BLaER1 treated with 17β-estradiol and CSF1 and Interleukin-3, amounts not matched to agents 10 nM and 100 nM (cell line): ENCODE results near the gene GPR75.
"Not testable (repeated sequence)": the region's sequence is repeated elsewhere in the genome, so short reads cannot be mapped to it uniquely, and the experiment has no call there.

Experiments
- H3K27ac ChIP-seq, 11 experiments: shearing (Covaris generic); formaldehyde crosslinking; 2 replicates each; pipeline ENCODE4 v1.8.1; 2022
- H3K27me3 ChIP-seq, 11 experiments: shearing (Covaris generic); formaldehyde crosslinking; 2 replicates each; pipeline ENCODE4 v1.8.1; 2022
- H3K36me3 ChIP-seq, 11 experiments: shearing (Covaris generic); formaldehyde crosslinking; 2 replicates each; pipeline ENCODE4 v1.8.1; 2022
- H3K4me1 ChIP-seq, 10 experiments: shearing (Covaris generic); formaldehyde crosslinking; 2 replicates each; pipeline ENCODE4 v1.8.1; 2022
- H3K4me2 ChIP-seq, 11 experiments: shearing (Covaris generic); formaldehyde crosslinking; 2 replicates each; pipeline ENCODE4 v1.8.1; 2022
- H3K4me3 ChIP-seq, 10 experiments: shearing (Covaris generic); formaldehyde crosslinking; 2 replicates each; pipeline ENCODE4 v1.8.1; 2022
- H3K9ac ChIP-seq, 11 experiments: shearing (Covaris generic); formaldehyde crosslinking; 2 replicates each; pipeline ENCODE4 v1.8.1; 2022
- H3K9me3 ChIP-seq, 11 experiments: shearing (Covaris generic); formaldehyde crosslinking; replicated peaks in 1 of 11; 2 replicates each; pipeline ENCODE4 v1.8.1; 2022
- H4K20me1 ChIP-seq, 11 experiments: shearing (Covaris generic); formaldehyde crosslinking; 2 replicates each; pipeline ENCODE4 v1.8.1; 2022
- Cebpa-rat ChIP-seq, 11 experiments: shearing (Covaris generic); IDR thresholded peaks; 2 replicates each; pipeline ENCODE4 v1.8.1; 2022

The GPR75 gene

GRCh38 chr2:53840580-53840979 lies 19.2 kb downstream of the GPR75 start:
- no peak overlapping the region for H3K27ac ChIP-seq
- no peak for TF ChIP-seq Cebpa-rat (IDR thresholded peaks at IDR 0.05)
- H3K9me3 ChIP-seq = peaks cover 0 to 16% (median 9%) of the 10 kb centered on the region in 11 experiments; a peak in 8 of 22 replicates

DNA sequence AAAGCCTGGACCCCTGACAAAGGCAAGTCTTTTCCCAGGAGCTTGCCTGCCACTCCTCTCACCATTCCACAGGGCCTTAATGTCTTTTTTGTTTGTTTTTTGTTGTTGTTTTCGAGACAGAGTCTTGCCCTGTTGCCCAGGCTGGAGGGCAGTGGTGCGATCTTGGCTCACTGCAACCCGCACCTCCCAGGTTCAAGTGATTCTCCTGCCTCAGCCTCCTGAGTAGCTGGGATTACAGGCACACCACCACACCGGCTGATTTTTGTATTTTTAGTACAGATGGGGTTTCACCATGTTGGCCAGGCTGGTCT lies 29.8 kb downstream of the GPR75 start:
- not testable (repeated sequence) for H3K4me3 ChIP-seq, H3K4me2 ChIP-seq, H3K27me3 ChIP-seq, H3K9me3 ChIP-seq, H3K4me1 ChIP-seq, H3K9ac ChIP-seq, H4K20me1 ChIP-seq, H3K27ac ChIP-seq
- peaks cover 0 to 31% (median 15%) of the 10 kb centered on the region in 11 experiments; a peak in 13 of 22 replicates for H3K36me3 ChIP-seq

More at GRCh38 chr2:53840580-53840979, 19.2 kb downstream of the GPR75 start:
- H3K4me1 ChIP-seq = peaks cover 0 to 12% (median 9%) of the 10 kb centered on the region in 10 experiments; a peak in 13 of 20 replicates
- H3K9ac ChIP-seq = no peak overlapping the region
- peaks cover 0 to 6% (median 0%) of the 10 kb centered on the region in 11 experiments; a peak in 4 of 22 replicates for H3K36me3 ChIP-seq
- no peak overlapping the region for H3K4me2 ChIP-seq
- no peaks in the 10 kb centered on the region for H3K27me3 ChIP-seq
- H4K20me1 ChIP-seq = no peaks in the 10 kb centered on the region
- no peak overlapping the region for H3K4me3 ChIP-seq

GRCh38 chr2:53829273-53829979 lies 30.3 kb downstream of the GPR75 start:
- Histone ChIP-seq H3K36me3 (peaks cover 0 to 27% (median 12%) of the 10 kb centered on the region in 11 experiments; a peak in 10 of 22 replicates), H4K20me1 (no peaks in the 10 kb centered on the region), H3K4me1 (no peaks in the 10 kb centered on the region), H3K27ac (no peak overlapping the region), H3K4me3 (no peak overlapping the region), H3K9ac (no peak overlapping the region), H3K27me3 (no peaks in the 10 kb centered on the region), H3K9me3 (peaks cover 0 to 3% (median 0%) of the 10 kb centered on the region in 11 experiments; a peak in 3 of 22 replicates), H3K4me2 (no peak overlapping the region)
- TF ChIP-seq Cebpa-rat (IDR thresholded peaks at IDR 0.05) = no peak

GRCh38 chr2:53828331-53828730 lies 31.4 kb downstream of the GPR75 start:
- Histone ChIP-seq H3K36me3 (peaks cover 0 to 27% (median 9%) of the 10 kb centered on the region in 11 experiments; a peak in 8 of 22 replicates), H3K9ac (no peak overlapping the region), H3K27ac (no peak overlapping the region), H3K27me3 (no peaks in the 10 kb centered on the region), H3K4me3 (no peak overlapping the region), H3K4me1 (no peaks in the 10 kb centered on the region), H3K9me3 (peaks cover 0 to 3% (median 0%) of the 10 kb centered on the region in 11 experiments; a peak in 2 of 22 replicates), H3K4me2 (no peak overlapping the region), H4K20me1 (no peaks in the 10 kb centered on the region)
- no peak for TF ChIP-seq Cebpa-rat (IDR thresholded peaks at IDR 0.05)

GRCh38 chr2:53827398-53828175 lies 32.2 kb downstream of the GPR75 start:
- Histone ChIP-seq H4K20me1 (no peaks in the 10 kb centered on the region), H3K9ac (no peak overlapping the region), H3K4me2 (no peak overlapping the region), H3K27me3 (no peaks in the 10 kb centered on the region), H3K4me1 (peaks cover 0 to 2% (median 0%) of the 10 kb centered on the region in 10 experiments; a peak in 1 of 20 replicates), H3K9me3 (peaks cover 0 to 3% (median 0%) of the 10 kb centered on the region in 11 experiments; a peak in 2 of 22 replicates), H3K36me3 (peaks cover 0 to 22% (median 7%) of the 10 kb centered on the region in 11 experiments; a peak in 9 of 22 replicates), H3K4me3 (no peak overlapping the region), H3K27ac (no peak overlapping the region)
- no peak for TF ChIP-seq Cebpa-rat (IDR thresholded peaks at IDR 0.05)

DNA sequence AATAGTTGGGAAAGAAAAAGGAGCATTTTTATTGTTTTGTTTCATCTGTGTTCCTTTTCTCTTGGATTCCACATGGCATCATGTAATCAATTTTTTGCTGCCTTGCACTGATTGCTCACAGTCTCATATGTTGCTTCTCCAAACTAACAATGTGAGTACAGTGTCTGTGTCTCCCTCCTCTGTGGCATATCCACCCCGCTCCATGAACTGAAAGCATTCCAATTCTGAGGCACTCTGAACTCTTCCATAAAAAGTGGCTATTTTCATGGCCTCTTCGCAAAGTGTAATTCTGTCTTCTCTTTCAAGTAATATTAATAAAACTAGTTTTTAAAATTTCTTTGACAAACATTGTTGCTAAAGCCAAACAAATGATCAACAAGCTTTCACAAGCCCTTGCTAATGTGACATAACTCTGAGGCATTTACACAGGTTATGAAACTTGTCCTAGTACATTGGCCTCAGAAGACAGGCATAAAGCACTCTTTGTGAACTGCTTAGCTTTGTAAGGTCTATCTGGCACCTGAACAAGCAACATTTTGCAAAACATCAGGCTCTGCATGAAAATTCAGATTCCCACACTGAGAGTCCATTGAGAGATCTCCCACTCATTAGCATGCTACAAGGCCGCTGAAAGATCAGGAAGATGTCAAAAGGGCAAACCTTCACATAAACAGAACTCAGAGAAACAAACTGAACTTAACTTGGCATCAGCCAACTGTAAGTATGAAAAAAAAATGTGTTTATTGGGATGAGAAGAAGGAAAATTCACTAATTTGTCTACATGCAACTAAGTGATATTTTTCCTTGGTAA lies 33.0 kb downstream of the GPR75 start:
- H3K9ac ChIP-seq = no peak overlapping the region
- H4K20me1 ChIP-seq = no peaks in the 10 kb centered on the region
- peaks cover 0 to 23% (median 7%) of the 10 kb centered on the region in 11 experiments; a peak in 11 of 22 replicates for H3K36me3 ChIP-seq
- no peaks in the 10 kb centered on the region for H3K27me3 ChIP-seq
- TF ChIP-seq Cebpa-rat (IDR thresholded peaks at IDR 0.05) = no peak
- no peak overlapping the region for H3K4me3 ChIP-seq
- H3K4me1 ChIP-seq = peaks cover 0 to 5% (median 0%) of the 10 kb centered on the region in 10 experiments; a peak in 3 of 20 replicates
- peaks cover 0 to 3% (median 0%) of the 10 kb centered on the region in 11 experiments; a peak in 2 of 22 replicates for H3K9me3 ChIP-seq
- no peak overlapping the region for H3K27ac ChIP-seq
- no peak overlapping the region for H3K4me2 ChIP-seq

GRCh38 chr2:53826030-53826410 lies 33.7 kb downstream of the GPR75 start:
- H3K36me3 ChIP-seq = peaks cover 0 to 15% (median 6%) of the 10 kb centered on the region in 11 experiments; a peak in 11 of 22 replicates
- peaks cover 0 to 3% (median 0%) of the 10 kb centered on the region in 11 experiments; a peak in 2 of 22 replicates for H3K9me3 ChIP-seq
- H3K27me3 ChIP-seq = no peaks in the 10 kb centered on the region
- no peak overlapping the region for H3K27ac ChIP-seq
- H3K4me1 ChIP-seq = peaks cover 0 to 6% (median 0%) of the 10 kb centered on the region in 10 experiments; a peak in 3 of 20 replicates
- no peaks in the 10 kb centered on the region for H4K20me1 ChIP-seq
- H3K9ac ChIP-seq = no peak overlapping the region
- H3K4me2 ChIP-seq = no peak overlapping the region
- no peak for TF ChIP-seq Cebpa-rat (IDR thresholded peaks at IDR 0.05)
- no peak overlapping the region for H3K4me3 ChIP-seq

DNA sequence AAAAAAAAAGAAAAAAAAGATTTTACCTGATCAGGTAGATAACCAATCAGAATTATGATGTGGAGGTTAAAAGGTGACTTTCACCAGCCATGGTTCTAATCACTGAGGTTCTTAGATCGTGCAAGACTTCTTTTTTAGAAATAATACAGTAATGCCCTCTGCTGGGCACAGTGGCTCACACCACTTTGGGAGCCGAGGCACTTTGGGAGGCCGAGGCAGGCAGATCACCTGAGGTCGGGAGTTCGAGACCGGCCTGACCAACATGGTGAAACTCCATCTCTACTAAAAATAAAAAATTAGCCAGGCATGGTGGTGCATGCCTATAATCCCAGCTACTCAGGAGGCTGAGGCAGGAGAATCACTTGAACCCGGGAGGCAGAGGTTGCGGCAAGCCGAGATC lies 36.1 kb downstream of the GPR75 start:
- H3K27me3 ChIP-seq, H3K4me1 ChIP-seq, H3K9me3 ChIP-seq, H3K9ac ChIP-seq, H4K20me1 ChIP-seq, H3K4me2 ChIP-seq, H3K4me3 ChIP-seq, H3K27ac ChIP-seq: not testable (repeated sequence)
- H3K36me3 ChIP-seq = peaks cover 15 to 32% (median 19%) of the 10 kb centered on the region in 11 experiments

GRCh38 chr2:53821810-53822209 lies 38.0 kb downstream of the GPR75 start:
- Histone ChIP-seq H4K20me1 (no peaks in the 10 kb centered on the region), H3K27me3 (no peaks in the 10 kb centered on the region), H3K36me3 (peaks cover 25 to 50% (median 32%) of the 10 kb centered on the region in 11 experiments), H3K4me3 (no peak overlapping the region), H3K27ac (no peak overlapping the region), H3K9me3 (no peaks in the 10 kb centered on the region), H3K9ac (no peak overlapping the region), H3K4me1 (peaks cover 0 to 6% (median 0%) of the 10 kb centered on the region in 10 experiments; a peak in 3 of 20 replicates), H3K4me2 (peak overlapping the region in 2 of 11 experiments; percentile 19 to 21; a peak in 1 of 22 replicates)
- no peak for TF ChIP-seq Cebpa-rat (IDR thresholded peaks at IDR 0.05)
